OCI-LY1 (cell line): ENCODE data around the gene TYRO3.

Source experiments
- EZH2 ChIP-seq: fragments of 200-600 bp; sonication (generic), shearing (Covaris generic); IDR thresholded peaks from 2 replicates; pipeline ENCODE4 v1.8.0; 2017; ENCODE audit warnings: borderline replicate concordance, mixed run types, mild to moderate bottlenecking, antibody characterized with exemption, low read length, moderate library complexity, mixed read lengths
- TF ChIP-seq, protein P1 (sequence below): fragments of 200-600 bp; sonication (generic), shearing (Covaris generic); IDR thresholded peaks from 2 replicates; pipeline ENCODE4 v1.5.1; 2017; ENCODE audit warnings: mild to moderate bottlenecking, antibody characterized with exemption, low read length, moderate library complexity, mixed read lengths

GRCh38 chr15:41544650-41545015 is 14.4 kb upstream of the TYRO3 start:
- TF ChIP-seq, protein P1, sequence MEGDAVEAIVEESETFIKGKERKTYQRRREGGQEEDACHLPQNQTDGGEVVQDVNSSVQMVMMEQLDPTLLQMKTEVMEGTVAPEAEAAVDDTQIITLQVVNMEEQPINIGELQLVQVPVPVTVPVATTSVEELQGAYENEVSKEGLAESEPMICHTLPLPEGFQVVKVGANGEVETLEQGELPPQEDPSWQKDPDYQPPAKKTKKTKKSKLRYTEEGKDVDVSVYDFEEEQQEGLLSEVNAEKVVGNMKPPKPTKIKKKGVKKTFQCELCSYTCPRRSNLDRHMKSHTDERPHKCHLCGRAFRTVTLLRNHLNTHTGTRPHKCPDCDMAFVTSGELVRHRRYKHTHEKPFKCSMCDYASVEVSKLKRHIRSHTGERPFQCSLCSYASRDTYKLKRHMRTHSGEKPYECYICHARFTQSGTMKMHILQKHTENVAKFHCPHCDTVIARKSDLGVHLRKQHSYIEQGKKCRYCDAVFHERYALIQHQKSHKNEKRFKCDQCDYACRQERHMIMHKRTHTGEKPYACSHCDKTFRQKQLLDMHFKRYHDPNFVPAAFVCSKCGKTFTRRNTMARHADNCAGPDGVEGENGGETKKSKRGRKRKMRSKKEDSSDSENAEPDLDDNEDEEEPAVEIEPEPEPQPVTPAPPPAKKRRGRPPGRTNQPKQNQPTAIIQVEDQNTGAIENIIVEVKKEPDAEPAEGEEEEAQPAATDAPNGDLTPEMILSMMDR, result no peak
- no peak for TF ChIP-seq EZH2
